ENCODE measurements around the gene LMX1A. TPM values are rescaled to one million over a fixed set of nuclear protein-coding genes. Genes with fewer than 3 reads are reported as not detected.

The LMX1A gene
- total RNA-seq, 1 experiment from 2014 or later, result not detected

DNA sequence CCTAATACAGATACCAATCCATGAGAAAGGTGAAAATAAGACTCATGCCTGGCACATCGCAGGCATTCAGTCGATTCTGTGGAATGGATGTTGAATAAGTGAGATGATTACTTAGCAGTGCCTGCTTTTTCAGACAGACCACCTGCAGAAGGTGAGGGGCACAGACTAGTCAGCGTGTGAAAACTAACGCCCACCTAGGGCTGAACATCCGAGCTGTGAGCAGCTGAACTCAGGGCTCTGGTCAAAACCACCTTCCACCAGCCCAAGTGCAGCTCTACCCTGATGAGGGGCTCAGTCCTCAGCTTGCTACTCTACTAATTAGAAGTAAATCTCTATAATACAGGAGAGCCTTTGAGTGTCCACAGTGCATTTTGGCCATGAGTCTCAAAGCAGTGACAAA, 32.5 kb downstream of the LMX1A start:
- DNase-seq (ENCODE audit: unreplicated experiment), result no peak
- Mint-ChIP-seq H3K36me3 (ENCODE audit: insufficient read depth, unreplicated experiment) (no peaks in the 10 kb centered on the region), H3K4me1 (ENCODE audit: insufficient read depth, unreplicated experiment) (no peaks in the 10 kb centered on the region), H3K9me3 (ENCODE audit: unreplicated experiment) (no peaks in the 10 kb centered on the region), H3K27ac (ENCODE audit: low read depth, unreplicated experiment) (no peak overlapping the region), H3K4me3 (ENCODE audit: unreplicated experiment) (no peak overlapping the region), H3K27me3 (ENCODE audit: insufficient read depth, unreplicated experiment) (peaks cover 70% of the 10 kb centered on the region)
- no TSS peak for BruUV-seq (replicated peaks)
- POLR2A ChIA-PET, result interaction anchor here (0.6 to 0.7 kb wide), 2 partner anchors 21 to 37 kb away, joined by 3 read pairs; no protein-coding TSS in a partner anchor
- intact Hi-C loops (cut with micrococcal nuclease), result no loop called here
- TF ChIP-seq, protein P1, sequence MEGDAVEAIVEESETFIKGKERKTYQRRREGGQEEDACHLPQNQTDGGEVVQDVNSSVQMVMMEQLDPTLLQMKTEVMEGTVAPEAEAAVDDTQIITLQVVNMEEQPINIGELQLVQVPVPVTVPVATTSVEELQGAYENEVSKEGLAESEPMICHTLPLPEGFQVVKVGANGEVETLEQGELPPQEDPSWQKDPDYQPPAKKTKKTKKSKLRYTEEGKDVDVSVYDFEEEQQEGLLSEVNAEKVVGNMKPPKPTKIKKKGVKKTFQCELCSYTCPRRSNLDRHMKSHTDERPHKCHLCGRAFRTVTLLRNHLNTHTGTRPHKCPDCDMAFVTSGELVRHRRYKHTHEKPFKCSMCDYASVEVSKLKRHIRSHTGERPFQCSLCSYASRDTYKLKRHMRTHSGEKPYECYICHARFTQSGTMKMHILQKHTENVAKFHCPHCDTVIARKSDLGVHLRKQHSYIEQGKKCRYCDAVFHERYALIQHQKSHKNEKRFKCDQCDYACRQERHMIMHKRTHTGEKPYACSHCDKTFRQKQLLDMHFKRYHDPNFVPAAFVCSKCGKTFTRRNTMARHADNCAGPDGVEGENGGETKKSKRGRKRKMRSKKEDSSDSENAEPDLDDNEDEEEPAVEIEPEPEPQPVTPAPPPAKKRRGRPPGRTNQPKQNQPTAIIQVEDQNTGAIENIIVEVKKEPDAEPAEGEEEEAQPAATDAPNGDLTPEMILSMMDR (IDR thresholded peaks at IDR 0.05; ENCODE audit: unreplicated experiment), result no peak
- CTCF ChIA-PET, result interaction anchor here (0.8 to 2.7 kb wide), 5 partner anchors 13 to 68 kb away, joined by 3 to 20 read pairs (median 4); no protein-coding TSS in a partner anchor

DNA sequence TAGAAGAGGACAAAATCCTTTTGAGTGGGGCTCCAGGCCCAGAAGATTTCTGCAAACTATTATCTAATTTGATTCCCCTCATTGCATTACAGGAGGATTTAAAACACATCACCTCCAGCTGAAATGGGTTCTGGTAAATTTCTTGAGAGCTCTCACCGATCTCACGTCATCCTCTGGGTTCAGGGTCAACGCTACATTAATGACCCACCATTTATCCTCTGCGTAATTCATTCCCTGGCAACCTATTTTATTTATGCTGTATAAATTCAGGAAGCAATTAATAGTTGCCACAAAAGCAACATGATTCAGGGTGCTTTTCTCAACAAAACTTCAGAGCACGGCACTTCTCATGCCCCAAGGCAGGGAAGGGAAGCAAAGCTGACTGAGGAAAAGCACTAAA, 38.9 kb downstream of the LMX1A start:
- Mint-ChIP-seq H3K36me3 (ENCODE audit: insufficient read depth, unreplicated experiment) (no peaks in the 10 kb centered on the region), H3K27ac (ENCODE audit: low read depth, unreplicated experiment) (no peak overlapping the region), H3K4me3 (ENCODE audit: unreplicated experiment) (no peak overlapping the region), H3K27me3 (ENCODE audit: insufficient read depth, unreplicated experiment) (peaks cover 68% of the 10 kb centered on the region), H3K9me3 (ENCODE audit: unreplicated experiment) (no peaks in the 10 kb centered on the region), H3K4me1 (ENCODE audit: insufficient read depth, unreplicated experiment) (no peaks in the 10 kb centered on the region)
- POLR2A ChIA-PET, result no interaction called here
- intact Hi-C loops (cut with micrococcal nuclease), result no loop called here
- DNase-seq (ENCODE audit: unreplicated experiment), result no peak
- TF ChIP-seq, protein P1 (IDR thresholded peaks at IDR 0.05; ENCODE audit: unreplicated experiment), result no peak
- CTCF ChIA-PET, result no interaction called here
- BruUV-seq (replicated peaks), result no TSS peak

DNA sequence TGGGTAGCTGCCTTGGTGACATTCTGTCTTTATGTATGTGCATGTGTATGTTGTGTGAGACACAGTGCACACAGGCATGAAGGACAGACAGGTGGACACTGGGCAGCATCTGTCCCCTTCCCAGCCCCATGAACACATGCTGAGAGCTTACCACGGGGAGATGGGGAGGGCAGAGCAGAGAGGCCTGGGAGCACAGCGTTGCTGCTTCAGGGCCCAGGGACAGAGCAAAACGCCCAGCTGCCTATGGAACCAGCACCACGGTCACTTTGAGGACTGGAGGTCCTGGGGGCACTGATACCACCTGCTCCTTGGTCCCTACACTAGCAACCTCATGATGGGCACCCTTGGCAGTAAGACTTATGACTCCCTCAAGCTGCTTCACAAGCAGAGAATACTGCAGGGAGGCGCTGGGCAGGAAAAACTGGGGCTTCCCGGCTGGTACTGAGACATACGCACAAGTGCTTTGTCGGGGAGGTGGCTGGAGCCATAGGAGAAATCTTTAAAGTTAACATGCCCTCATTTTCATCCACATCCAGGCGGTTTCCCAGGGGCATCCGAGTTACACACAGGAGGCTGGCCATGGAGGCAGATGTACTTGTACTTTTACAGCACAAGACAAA, 40.3 kb downstream of the LMX1A start:
- Mint-ChIP-seq H3K4me3 (ENCODE audit: unreplicated experiment) (no peak overlapping the region), H3K27me3 (ENCODE audit: insufficient read depth, unreplicated experiment) (peaks cover 62% of the 10 kb centered on the region), H3K36me3 (ENCODE audit: insufficient read depth, unreplicated experiment) (no peaks in the 10 kb centered on the region), H3K9me3 (ENCODE audit: unreplicated experiment) (no peaks in the 10 kb centered on the region), H3K27ac (ENCODE audit: low read depth, unreplicated experiment) (no peak overlapping the region), H3K4me1 (ENCODE audit: insufficient read depth, unreplicated experiment) (no peaks in the 10 kb centered on the region)
- ChIA-PET CTCF (interaction anchor here (0.6 to 1.1 kb wide), 2 partner anchors 11 to 28 kb away, joined by 3 read pairs; no protein-coding TSS in a partner anchor), POLR2A (no interaction called here)
- no peak for DNase-seq (ENCODE audit: unreplicated experiment)
- no TSS peak for BruUV-seq (replicated peaks)
- TF ChIP-seq, protein P1 (IDR thresholded peaks at IDR 0.05; ENCODE audit: unreplicated experiment), result no peak
- intact Hi-C loops (cut with micrococcal nuclease), result no loop called here

DNA sequence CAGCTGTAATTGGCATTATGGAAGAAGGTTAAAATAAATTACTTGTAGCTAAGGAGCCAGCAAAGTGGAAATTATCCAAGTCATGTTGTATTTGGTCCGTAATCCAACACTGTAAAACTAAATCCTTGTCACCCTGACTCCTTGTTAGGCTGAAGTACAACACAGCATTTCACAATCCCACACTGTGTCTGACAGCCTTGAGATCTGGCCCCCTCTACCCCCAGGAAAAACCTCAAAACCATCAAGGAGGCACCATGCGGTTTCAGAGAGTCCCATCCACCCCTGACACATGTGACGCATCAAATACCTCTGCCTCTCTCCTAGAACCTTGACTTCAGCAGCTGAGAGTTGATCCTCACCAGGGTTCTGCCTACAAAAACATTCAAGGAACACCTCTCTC, 41.0 kb downstream of the LMX1A start:
- no peak overlapping the region for H3K27ac Mint-ChIP-seq (ENCODE audit: low read depth, unreplicated experiment)
- BruUV-seq (replicated peaks), result no TSS peak
- H3K9me3 Mint-ChIP-seq (ENCODE audit: unreplicated experiment), result no peaks in the 10 kb centered on the region
- H3K27me3 Mint-ChIP-seq (ENCODE audit: insufficient read depth, unreplicated experiment), result peaks cover 58% of the 10 kb centered on the region
- no peak for DNase-seq (ENCODE audit: unreplicated experiment)
- no peaks in the 10 kb centered on the region for H3K4me1 Mint-ChIP-seq (ENCODE audit: insufficient read depth, unreplicated experiment)
- no peak overlapping the region for H3K4me3 Mint-ChIP-seq (ENCODE audit: unreplicated experiment)
- H3K36me3 Mint-ChIP-seq (ENCODE audit: insufficient read depth, unreplicated experiment), result no peaks in the 10 kb centered on the region
- intact Hi-C loops (cut with micrococcal nuclease), result no loop called here
- ChIA-PET CTCF (interaction anchor here (0.6 to 1.1 kb wide), 4 partner anchors 12 to 170 kb away, joined by 3 read pairs; no protein-coding TSS in a partner anchor), POLR2A (no interaction called here)
- TF ChIP-seq, protein P1 (IDR thresholded peaks at IDR 0.05; ENCODE audit: unreplicated experiment), result no peak
